ENCODE measurements around the gene ENKUR. TPM values are rescaled to one million over a fixed set of nuclear protein-coding genes. Genes with fewer than 3 reads are reported as not detected.

Gene ENKUR, protein sequence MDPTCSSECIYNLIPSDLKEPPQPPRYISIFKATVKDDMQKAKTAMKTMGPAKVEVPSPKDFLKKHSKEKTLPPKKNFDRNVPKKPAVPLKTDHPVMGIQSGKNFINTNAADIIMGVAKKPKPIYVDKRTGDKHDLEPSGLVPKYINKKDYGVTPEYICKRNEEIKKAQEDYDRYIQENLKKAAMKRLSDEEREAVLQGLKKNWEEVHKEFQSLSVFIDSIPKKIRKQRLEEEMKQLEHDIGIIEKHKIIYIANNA
- total RNA-seq (ENCODE audit: unreplicated experiment): not detected
- long read RNA-seq: 0 reads

DNA sequence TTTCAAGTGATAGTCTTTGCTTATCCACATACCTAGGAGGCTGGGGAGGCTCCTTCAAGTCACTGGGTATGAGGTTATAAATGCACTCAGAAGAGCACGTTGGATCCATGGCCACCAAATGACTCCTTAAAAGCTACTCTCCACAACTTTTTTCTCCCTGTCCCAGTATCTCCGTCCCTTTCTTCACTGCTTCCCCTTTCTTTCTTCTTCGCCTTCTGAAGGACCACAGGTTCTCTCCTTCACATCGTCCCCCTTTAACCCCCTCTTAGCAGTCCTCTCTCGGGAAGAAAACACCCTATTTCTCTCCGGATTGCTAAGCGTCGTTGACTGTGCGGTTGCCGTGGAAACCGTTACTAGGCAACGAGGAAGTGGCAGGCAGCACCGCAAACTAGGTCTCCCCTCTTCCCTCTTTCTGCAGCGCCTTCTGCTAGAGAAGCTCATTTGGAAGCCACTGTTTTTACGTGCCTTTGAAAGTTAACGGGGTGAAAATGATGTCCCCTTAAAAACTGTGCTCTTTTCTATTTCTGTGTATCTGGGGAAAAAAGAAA, at the start of gene ENKUR:
Gene ENKUR (minus strand): TSS at position 331 of the 548 bp plus-strand sequence. CDS start 222 bp downstream, at position 109.
- Mint-ChIP-seq H3K4me1 (ENCODE audit: unreplicated experiment) (peaks cover 7% of the 10 kb centered on the region), H3K27me3 (ENCODE audit: unreplicated experiment) (peaks cover 8% of the 10 kb centered on the region), H3K9me3 (ENCODE audit: unreplicated experiment) (no peaks in the 10 kb centered on the region), H3K27ac (ENCODE audit: unreplicated experiment) (peak within 1 kb of the TSS; percentile 98), H3K4me3 (ENCODE audit: unreplicated experiment) (peak within 1 kb of the TSS; percentile 91), H3K36me3 (ENCODE audit: low read depth, unreplicated experiment) (no peaks in the 10 kb centered on the region)
- TF ChIP-seq, protein P1, sequence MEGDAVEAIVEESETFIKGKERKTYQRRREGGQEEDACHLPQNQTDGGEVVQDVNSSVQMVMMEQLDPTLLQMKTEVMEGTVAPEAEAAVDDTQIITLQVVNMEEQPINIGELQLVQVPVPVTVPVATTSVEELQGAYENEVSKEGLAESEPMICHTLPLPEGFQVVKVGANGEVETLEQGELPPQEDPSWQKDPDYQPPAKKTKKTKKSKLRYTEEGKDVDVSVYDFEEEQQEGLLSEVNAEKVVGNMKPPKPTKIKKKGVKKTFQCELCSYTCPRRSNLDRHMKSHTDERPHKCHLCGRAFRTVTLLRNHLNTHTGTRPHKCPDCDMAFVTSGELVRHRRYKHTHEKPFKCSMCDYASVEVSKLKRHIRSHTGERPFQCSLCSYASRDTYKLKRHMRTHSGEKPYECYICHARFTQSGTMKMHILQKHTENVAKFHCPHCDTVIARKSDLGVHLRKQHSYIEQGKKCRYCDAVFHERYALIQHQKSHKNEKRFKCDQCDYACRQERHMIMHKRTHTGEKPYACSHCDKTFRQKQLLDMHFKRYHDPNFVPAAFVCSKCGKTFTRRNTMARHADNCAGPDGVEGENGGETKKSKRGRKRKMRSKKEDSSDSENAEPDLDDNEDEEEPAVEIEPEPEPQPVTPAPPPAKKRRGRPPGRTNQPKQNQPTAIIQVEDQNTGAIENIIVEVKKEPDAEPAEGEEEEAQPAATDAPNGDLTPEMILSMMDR (IDR thresholded peaks at IDR 0.05; ENCODE audit: unreplicated experiment): no peak
- DNase-seq (ENCODE audit: low spot score): peak; percentile 89

DNA sequence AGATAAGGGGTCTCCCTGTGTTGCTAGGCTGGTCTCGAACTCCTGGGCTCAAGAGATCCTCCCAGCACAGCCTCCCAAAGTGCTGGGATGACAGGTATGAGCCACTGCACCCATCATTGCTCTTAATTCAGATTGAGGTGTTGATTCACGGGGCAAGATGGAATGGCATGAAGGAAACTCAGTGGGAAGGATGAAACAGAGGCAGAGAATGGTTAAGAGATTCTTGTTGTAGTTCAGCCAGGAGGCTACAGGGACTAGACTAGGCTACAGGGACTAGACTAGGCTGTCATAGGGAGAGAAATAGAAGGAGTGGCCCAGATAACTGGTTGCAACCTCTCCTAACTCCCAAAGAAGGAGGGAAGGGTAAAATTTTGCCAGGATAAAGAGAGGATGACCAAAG, 48.4 kb upstream of the ENKUR start:
- peaks cover 4% of the 10 kb centered on the region for H3K36me3 Mint-ChIP-seq (ENCODE audit: low read depth, unreplicated experiment)
- no peak for DNase-seq (ENCODE audit: low spot score)
- TF ChIP-seq, protein P1 (IDR thresholded peaks at IDR 0.05; ENCODE audit: unreplicated experiment): no peak
- H3K9me3 Mint-ChIP-seq (ENCODE audit: unreplicated experiment): no peaks in the 10 kb centered on the region
- H3K27me3 Mint-ChIP-seq (ENCODE audit: unreplicated experiment): peaks cover 1% of the 10 kb centered on the region
- H3K4me1 Mint-ChIP-seq (ENCODE audit: unreplicated experiment): peaks cover 24% of the 10 kb centered on the region
- no peak overlapping the region for H3K27ac Mint-ChIP-seq (ENCODE audit: unreplicated experiment)
- no peak overlapping the region for H3K4me3 Mint-ChIP-seq (ENCODE audit: unreplicated experiment)

DNA sequence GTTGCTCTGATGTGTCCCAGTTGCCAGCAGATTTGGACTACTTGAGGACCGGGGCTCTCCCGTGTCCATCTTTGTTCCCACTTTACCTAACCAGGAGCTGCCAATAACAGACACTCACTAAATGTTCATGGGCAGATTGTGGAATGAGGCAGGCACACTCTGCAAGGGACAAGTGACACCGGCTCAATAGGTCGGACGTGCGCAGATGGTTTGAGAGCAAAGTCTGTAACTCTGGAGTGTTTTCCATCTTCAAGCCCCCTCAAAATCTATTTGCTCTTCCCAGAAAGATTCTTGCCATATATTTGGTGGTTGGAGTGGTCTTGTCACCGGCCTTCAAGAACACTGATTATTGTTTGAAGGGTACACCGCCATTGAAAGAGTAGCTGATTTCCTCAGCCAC, 47.7 kb upstream of the ENKUR start:
- H3K27ac Mint-ChIP-seq (ENCODE audit: unreplicated experiment): no peak overlapping the region
- H3K9me3 Mint-ChIP-seq (ENCODE audit: unreplicated experiment): no peaks in the 10 kb centered on the region
- TF ChIP-seq, protein P1 (IDR thresholded peaks at IDR 0.05; ENCODE audit: unreplicated experiment): no peak
- peaks cover 22% of the 10 kb centered on the region for H3K4me1 Mint-ChIP-seq (ENCODE audit: unreplicated experiment)
- H3K36me3 Mint-ChIP-seq (ENCODE audit: low read depth, unreplicated experiment): peaks cover 4% of the 10 kb centered on the region
- no peak for DNase-seq (ENCODE audit: low spot score)
- peaks cover 1% of the 10 kb centered on the region for H3K27me3 Mint-ChIP-seq (ENCODE audit: unreplicated experiment)
- H3K4me3 Mint-ChIP-seq (ENCODE audit: unreplicated experiment): no peak overlapping the region

DNA sequence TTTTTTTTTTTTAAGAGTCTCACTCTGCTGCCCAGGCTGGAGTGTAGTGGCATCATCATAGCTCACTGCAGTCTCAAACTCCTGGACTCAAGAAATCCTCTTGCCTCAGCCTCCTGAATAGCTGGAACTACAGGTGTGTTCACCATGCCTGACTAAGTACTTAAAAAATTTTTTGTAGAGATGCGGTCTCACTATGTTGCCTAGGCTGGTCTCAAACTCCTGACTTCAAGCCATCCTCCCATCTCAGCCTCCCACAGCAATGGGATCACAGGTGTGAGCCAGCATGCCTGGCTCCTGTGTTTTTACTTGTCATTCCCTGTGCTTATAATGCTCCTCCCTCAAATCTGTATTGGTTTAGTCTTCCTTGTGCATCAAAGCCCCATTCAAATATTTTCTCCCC, 47.2 kb upstream of the ENKUR start:
- peaks cover 1% of the 10 kb centered on the region for H3K27me3 Mint-ChIP-seq (ENCODE audit: unreplicated experiment)
- H3K4me3 Mint-ChIP-seq (ENCODE audit: unreplicated experiment): no peak overlapping the region
- peaks cover 17% of the 10 kb centered on the region for H3K4me1 Mint-ChIP-seq (ENCODE audit: unreplicated experiment)
- H3K27ac Mint-ChIP-seq (ENCODE audit: unreplicated experiment): no peak overlapping the region
- H3K36me3 Mint-ChIP-seq (ENCODE audit: low read depth, unreplicated experiment): peaks cover 4% of the 10 kb centered on the region
- TF ChIP-seq, protein P1 (IDR thresholded peaks at IDR 0.05; ENCODE audit: unreplicated experiment): no peak
- DNase-seq (ENCODE audit: low spot score): no peak
- H3K9me3 Mint-ChIP-seq (ENCODE audit: unreplicated experiment): no peaks in the 10 kb centered on the region

Data from endothelial cell (in vitro differentiated cells).